ENCODE data around the gene SPACA4.

DNA sequence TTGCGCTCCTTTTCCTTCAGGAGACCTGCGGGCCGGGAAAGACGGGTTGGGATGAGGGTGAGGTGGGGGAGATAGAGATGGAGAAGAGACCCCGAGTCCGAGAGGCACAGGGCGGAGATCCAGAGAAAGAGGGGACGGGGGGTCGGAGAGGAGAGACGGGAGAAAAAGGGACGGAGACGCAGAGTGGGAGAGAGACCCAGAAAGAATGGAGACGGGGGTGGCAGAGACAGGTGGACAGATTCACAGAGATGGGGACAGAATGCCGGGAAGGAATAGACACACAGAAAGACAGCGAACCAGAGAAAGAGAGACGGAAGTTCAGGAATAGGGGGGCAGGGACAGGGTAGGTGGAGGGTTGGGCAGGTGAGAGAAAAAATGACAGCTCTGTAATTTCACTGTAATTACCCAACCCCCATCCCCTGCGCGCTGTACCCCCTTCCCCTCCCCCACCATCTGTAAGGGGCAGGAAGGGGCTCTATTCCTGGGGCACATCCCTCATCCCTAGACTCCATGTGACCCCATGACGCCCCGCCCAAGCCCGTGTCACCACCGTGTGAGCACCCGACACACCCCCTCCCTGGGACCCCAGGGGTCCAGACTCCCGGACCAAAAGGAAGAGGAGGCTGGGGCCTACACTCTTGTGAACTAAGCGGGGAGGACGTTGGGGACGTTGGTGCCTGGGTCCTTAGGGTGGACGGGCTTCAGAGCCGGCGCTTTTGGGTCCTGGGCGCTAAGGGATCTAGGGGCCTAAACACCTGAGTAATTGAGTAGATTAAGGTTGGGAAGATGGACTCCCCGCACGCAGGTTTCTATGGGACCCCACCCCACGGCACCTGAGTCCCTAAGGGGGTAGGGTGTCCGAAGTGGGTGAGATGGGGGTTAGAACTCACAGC is 29.7 kb downstream of the SPACA4 start:
- TF ChIP-seq, protein P1, sequence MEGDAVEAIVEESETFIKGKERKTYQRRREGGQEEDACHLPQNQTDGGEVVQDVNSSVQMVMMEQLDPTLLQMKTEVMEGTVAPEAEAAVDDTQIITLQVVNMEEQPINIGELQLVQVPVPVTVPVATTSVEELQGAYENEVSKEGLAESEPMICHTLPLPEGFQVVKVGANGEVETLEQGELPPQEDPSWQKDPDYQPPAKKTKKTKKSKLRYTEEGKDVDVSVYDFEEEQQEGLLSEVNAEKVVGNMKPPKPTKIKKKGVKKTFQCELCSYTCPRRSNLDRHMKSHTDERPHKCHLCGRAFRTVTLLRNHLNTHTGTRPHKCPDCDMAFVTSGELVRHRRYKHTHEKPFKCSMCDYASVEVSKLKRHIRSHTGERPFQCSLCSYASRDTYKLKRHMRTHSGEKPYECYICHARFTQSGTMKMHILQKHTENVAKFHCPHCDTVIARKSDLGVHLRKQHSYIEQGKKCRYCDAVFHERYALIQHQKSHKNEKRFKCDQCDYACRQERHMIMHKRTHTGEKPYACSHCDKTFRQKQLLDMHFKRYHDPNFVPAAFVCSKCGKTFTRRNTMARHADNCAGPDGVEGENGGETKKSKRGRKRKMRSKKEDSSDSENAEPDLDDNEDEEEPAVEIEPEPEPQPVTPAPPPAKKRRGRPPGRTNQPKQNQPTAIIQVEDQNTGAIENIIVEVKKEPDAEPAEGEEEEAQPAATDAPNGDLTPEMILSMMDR (IDR thresholded peaks at IDR 0.05; ENCODE audit: low read length), result no peak
- TF ChIP-seq EZH2 (optimal IDR thresholded peaks at IDR 0.05; ENCODE audit: low read depth, low read length) (no peak), EZH2phosphoT487 (IDR thresholded peaks at IDR 0.05; ENCODE audit: low read length) (no peak)

All from MM.1S (cell line).